Glutamatergic neuron (in vitro differentiated cells): ENCODE results near the gene INPP5B. TPM values are rescaled to one million over a fixed set of nuclear protein-coding genes. Genes with fewer than 3 reads are reported as not detected.
"Not testable (repeated sequence)": the region's sequence is repeated elsewhere in the genome, so short reads cannot be mapped to it uniquely, and the experiment has no call there.

ENCODE experiments used
- DNase-seq: peaks from one replicate; pipeline ENCODE4 v3.0.0; 2022
- H3K27ac Mint-ChIP-seq: one replicate; pipeline ENCODE4 v1.8.0; 2020; ENCODE audit warnings: mild to moderate bottlenecking, mixed read lengths, inconsistent platforms; ENCODE audit not compliant: unreplicated experiment
- H3K27me3 Mint-ChIP-seq: one replicate; pipeline ENCODE4 v1.8.0; 2020; ENCODE audit warnings: mild to moderate bottlenecking, moderate library complexity, mixed read lengths, inconsistent platforms; ENCODE audit not compliant: unreplicated experiment
- H3K36me3 Mint-ChIP-seq: one replicate; pipeline ENCODE4 v1.8.0; 2020; ENCODE audit warnings: mild to moderate bottlenecking, mixed read lengths, inconsistent platforms; ENCODE audit not compliant: unreplicated experiment
- H3K4me1 Mint-ChIP-seq: one replicate; pipeline ENCODE4 v1.8.0; 2020; ENCODE audit warnings: mild to moderate bottlenecking, low read depth, mixed read lengths, inconsistent platforms; ENCODE audit not compliant: unreplicated experiment
- H3K4me3 Mint-ChIP-seq: one replicate; pipeline ENCODE4 v1.8.0; 2020; ENCODE audit warnings: mild to moderate bottlenecking, mixed read lengths, inconsistent platforms; ENCODE audit not compliant: unreplicated experiment
- H3K9me3 Mint-ChIP-seq: one replicate; pipeline ENCODE4 v1.8.0; 2020; ENCODE audit warnings: mild to moderate bottlenecking, moderate library complexity, mixed read lengths, inconsistent platforms; ENCODE audit not compliant: unreplicated experiment
- CTCF ChIP-seq: fragments of 200-600 bp; sonication (generic); IDR thresholded peaks from one replicate; pipeline ENCODE4 v1.5.0; 2021; ENCODE audit not compliant: partially characterized antibody, unreplicated experiment
- total RNA-seq: library from RNA; stranded (reverse); fragmentation: NEBNext Ultra II Directional; extraction: Animal tissue kit (Norgen Biotek cat#: 25700); gene quantifications from one replicate; pipeline ENCODE4 v1.2.1, GENCODE V29; 2021; ENCODE audit not compliant: unreplicated experiment

The INPP5B gene
- total RNA-seq, 1 donor from 2014 or later: 19.3 TPM

DNA sequence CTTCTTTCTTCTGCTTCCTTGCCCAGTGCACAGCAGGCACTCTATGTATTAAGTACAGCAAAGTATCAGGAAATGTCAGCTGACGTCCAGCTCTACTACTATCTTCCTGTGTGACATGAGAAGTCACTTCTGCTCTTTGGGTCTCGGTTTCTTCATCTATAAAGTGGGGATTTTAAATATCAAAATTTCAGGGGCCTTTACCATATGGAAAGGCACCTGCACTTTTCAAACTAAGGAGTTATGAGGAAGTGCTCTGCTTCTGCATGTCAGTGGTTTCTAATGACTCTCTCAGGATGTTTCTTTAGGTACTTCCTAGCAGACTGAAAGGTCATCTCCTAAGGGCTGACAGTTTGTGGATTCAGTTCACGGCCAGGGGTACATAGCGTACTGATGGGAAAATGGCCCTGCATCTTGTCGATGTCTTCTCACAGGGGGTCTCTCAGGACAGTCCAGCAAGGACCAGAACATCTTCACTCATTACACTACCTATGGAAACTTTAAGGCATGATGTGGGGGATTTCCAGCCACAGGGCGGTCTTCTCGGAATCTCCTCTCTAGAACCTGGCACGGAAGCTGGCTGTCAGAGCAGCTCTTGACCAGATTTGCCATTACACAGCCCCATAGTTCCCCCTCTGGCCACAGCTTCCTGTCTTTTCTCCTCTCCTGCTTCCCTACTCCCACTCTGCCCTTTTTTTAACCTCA is 45.5 kb downstream of the INPP5B start:
- Mint-ChIP-seq H3K4me3 (no peak overlapping the region), H3K9me3 (no peaks in the 10 kb centered on the region), H3K27me3 (peaks cover 5% of the 10 kb centered on the region), H3K36me3 (no peaks in the 10 kb centered on the region), H3K27ac (no peak overlapping the region), H3K4me1 (no peaks in the 10 kb centered on the region)
- TF ChIP-seq CTCF: no peak
- DNase-seq: no peak

DNA sequence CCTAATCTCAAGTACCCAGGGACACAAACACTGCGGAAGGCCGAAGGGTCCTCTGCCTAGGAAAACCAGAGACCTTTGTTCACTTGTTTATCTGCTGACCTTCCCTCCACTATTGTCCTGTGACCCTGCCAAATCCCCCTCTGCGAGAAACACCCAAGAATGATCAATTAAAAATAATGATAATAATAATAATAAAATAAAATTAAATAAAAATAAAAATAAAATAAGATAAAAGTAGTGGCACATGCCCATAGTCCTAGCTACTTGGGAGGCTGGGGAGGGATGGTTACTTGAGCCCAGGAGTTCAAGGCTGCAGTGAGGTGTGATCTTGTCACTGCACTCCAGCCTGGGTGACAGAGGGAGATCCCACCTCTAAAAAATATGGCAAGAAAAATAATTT is 49.3 kb downstream of the INPP5B start:
- H3K27ac Mint-ChIP-seq, H3K9me3 Mint-ChIP-seq, H3K4me3 Mint-ChIP-seq, H3K4me1 Mint-ChIP-seq, DNase-seq, H3K36me3 Mint-ChIP-seq, H3K27me3 Mint-ChIP-seq: not testable (repeated sequence)

DNA sequence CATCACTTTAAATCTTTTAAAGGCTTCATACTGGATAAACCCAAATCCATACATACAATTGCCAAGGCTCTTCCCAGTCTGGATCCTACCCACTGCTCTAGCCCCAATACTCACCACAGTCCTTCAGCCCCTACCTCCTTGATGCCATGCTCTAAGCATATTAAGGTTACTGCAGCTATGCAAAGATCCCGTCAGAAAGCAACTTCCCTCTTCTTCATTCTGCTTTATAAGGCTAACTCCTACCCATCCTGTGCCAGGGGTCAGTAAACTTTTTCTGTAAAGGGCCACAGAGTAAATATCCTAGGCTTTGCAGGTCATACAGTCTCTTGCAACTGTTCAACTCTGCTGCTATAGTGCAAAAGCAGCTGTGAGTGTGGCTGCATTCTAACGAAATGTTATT is 53.2 kb downstream of the INPP5B start:
- H3K9me3 Mint-ChIP-seq: no peaks in the 10 kb centered on the region
- no peak overlapping the region for H3K27ac Mint-ChIP-seq
- TF ChIP-seq CTCF: no peak
- DNase-seq: no peak
- no peak overlapping the region for H3K4me3 Mint-ChIP-seq
- H3K27me3 Mint-ChIP-seq: no peaks in the 10 kb centered on the region
- no peaks in the 10 kb centered on the region for H3K36me3 Mint-ChIP-seq
- H3K4me1 Mint-ChIP-seq: no peaks in the 10 kb centered on the region

DNA sequence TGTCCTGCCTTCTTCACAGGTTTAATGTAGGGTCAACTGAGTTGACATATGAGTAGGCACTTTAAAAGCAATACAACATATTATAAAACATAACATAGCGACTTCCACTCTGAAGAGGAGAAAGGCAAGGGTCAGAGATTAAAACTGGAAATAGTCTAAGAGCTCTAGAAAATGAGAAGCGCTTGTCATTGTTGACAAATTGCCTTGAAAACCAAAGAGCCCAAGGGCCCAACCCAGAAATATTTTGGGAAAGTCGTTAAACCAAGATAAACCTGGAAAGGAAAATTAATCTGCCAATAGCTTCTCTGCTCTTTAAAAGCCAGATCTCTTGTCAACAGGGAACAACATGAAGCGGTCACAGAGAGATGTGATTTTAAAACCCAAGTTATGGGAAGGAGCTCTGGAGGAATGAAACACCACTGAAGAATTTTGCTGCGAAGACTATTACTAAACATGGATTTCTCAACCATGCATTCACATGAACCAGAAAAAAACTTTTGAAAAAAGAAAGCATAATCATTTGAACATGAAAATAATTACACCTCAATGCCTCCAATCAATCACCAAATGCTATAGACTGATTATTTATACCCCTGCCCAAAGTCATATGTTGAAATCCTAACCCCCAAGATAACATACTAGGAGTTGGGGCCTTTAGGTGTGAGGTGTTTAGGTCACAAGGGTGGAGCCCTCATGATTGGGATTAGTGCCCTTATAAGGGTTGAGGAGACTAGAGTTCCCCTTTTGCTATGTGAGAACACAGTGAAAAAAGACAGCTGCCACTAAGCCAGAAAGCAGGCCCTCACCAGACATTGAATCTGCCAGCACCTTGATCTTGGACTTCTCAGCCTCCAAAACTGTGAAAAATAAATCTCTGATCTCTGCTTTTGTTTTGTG is 54.5 kb downstream of the INPP5B start:
- Mint-ChIP-seq H3K4me1 (no peaks in the 10 kb centered on the region), H3K4me3 (no peak overlapping the region), H3K27me3 (no peaks in the 10 kb centered on the region), H3K27ac (no peak overlapping the region), H3K9me3 (no peaks in the 10 kb centered on the region), H3K36me3 (no peaks in the 10 kb centered on the region)
- no peak for DNase-seq
- TF ChIP-seq CTCF: no peak

GRCh38 chr1:37890378-37891014 is 56.4 kb downstream of the INPP5B start:
- no peaks in the 10 kb centered on the region for H3K36me3 Mint-ChIP-seq
- no peaks in the 10 kb centered on the region for H3K4me1 Mint-ChIP-seq
- H3K27ac Mint-ChIP-seq: no peak overlapping the region
- H3K27me3 Mint-ChIP-seq: peaks cover 2% of the 10 kb centered on the region
- peak; percentile 32 for TF ChIP-seq CTCF
- H3K4me3 Mint-ChIP-seq: no peak overlapping the region
- no peaks in the 10 kb centered on the region for H3K9me3 Mint-ChIP-seq
- no peak for DNase-seq
